GM18519 (cell line): ENCODE measurements around the gene HECTD2.
A peak's percentile ranks its signal among the peaks of the same experiment; 100 is the strongest.
"Not testable (repeated sequence)": the region's sequence is repeated elsewhere in the genome, so short reads cannot be mapped to it uniquely, and the experiment has no call there.

ENCODE experiments used
- ATAC-seq: cut with Tn5 transposase; IDR thresholded peaks from one replicate; pipeline ENCODE4 v1.9.1; 2021; ENCODE audit warnings: mild to moderate bottlenecking, moderate library complexity; ENCODE audit not compliant: unreplicated experiment, low FRiP score

The HECTD2 gene

GRCh38 chr10:91409869-91410637 is at the start of gene HECTD2:
TSS of gene HECTD2 (plus strand) at chr10:91410344. CDS start at chr10:91410439, 95 bp downstream.
- ATAC-seq = peak; percentile 84

GRCh38 chr10:91360461-91360860 is 49.7 kb upstream of the HECTD2 start:
- no peak for ATAC-seq

GRCh38 chr10:91365519-91365918 is 44.6 kb upstream of the HECTD2 start:
- ATAC-seq = not testable (repeated sequence)

GRCh38 chr10:91366704-91367103 is 43.4 kb upstream of the HECTD2 start:
- ATAC-seq = no peak

GRCh38 chr10:91367127-91367531 is 43.0 kb upstream of the HECTD2 start:
- ATAC-seq = no peak

GRCh38 chr10:91367558-91367957 is 42.6 kb upstream of the HECTD2 start:
- ATAC-seq = no peak

GRCh38 chr10:91369978-91370589 is 40.1 kb upstream of the HECTD2 start:
- not testable (repeated sequence) for ATAC-seq

- ATAC-seq = no peak
These were observed 36.1 kb upstream of the HECTD2 start for GRCh38 chr10:91374052-91374451.

- ATAC-seq = no peak
These were observed 32.1 kb upstream of the HECTD2 start for GRCh38 chr10:91378061-91378460.

- ATAC-seq = no peak
These were observed 29.3 kb upstream of the HECTD2 start for GRCh38 chr10:91380873-91381256.

- ATAC-seq = no peak
These were observed 28.8 kb upstream of the HECTD2 start for GRCh38 chr10:91381257-91381891.

GRCh38 chr10:91385306-91386085 is 24.6 kb upstream of the HECTD2 start:
- ATAC-seq = no peak

GRCh38 chr10:91389636-91390512 is 20.3 kb upstream of the HECTD2 start:
- peak; percentile 95 for ATAC-seq

- ATAC-seq = not testable (repeated sequence)
These were observed 19.7 kb upstream of the HECTD2 start for GRCh38 chr10:91390513-91390825.

GRCh38 chr10:91391920-91392319 is 18.2 kb upstream of the HECTD2 start:
- no peak for ATAC-seq

- no peak for ATAC-seq
These were observed 3.8 kb upstream of the HECTD2 start for GRCh38 chr10:91406322-91406721.

- ATAC-seq = peak; percentile 6
These were observed 875 bp upstream of the HECTD2 start for GRCh38 chr10:91409069-91409868.

GRCh38 chr10:91410638-91411371 is 661 bp downstream of the HECTD2 start:
- ATAC-seq = no peak

GRCh38 chr10:91411621-91412020 is 1.5 kb downstream of the HECTD2 start:
- no peak for ATAC-seq
